Psoas muscle (tissue), 8 donors: ENCODE data around the gene PASK. TPM values are rescaled to one million over a fixed set of nuclear protein-coding genes. Genes with fewer than 3 reads are reported as not detected.

Source experiments
- ATAC-seq, 4 donors: fragments of 200-7000 bp; cut with Tn5 transposase; one replicate each; pipeline ENCODE4 v1.9.1; 2020; ENCODE audit warnings: moderate library complexity in 3 of 4, mild to moderate bottlenecking in 2 of 4
- DNase-seq, 2 donors: peaks; one replicate each; pipeline ENCODE4 v3.0.0-alpha.2; 2020
- H3K27ac ChIP-seq: fragments of 200-600 bp; one replicate; pipeline ENCODE4 v1.8.0; 2022
- H3K27me3 ChIP-seq, 3 donors: fragments of 200-600 bp in 1 of 3; one replicate each; pipeline versions ENCODE4 v1.6.1 to v1.8.0; 2013 to 2022; ENCODE audit warnings: low read length in 2 of 3, mild to moderate bottlenecking in 2 of 3, moderate library complexity in 1 of 3; ENCODE audit not compliant: insufficient read depth in 3 of 3
- H3K36me3 ChIP-seq, 2 donors: fragments of 200-600 bp in 1 of 2; one replicate each; pipeline versions ENCODE4 v1.6.1 to v1.8.0; 2013 to 2022; ENCODE audit warnings: low read depth in 1 of 2, mild to moderate bottlenecking in 1 of 2, moderate library complexity in 1 of 2; ENCODE audit not compliant: insufficient read depth in 1 of 2
- H3K4me1 ChIP-seq: fragments of 200-600 bp; one replicate; pipeline ENCODE4 v1.8.0; 2022
- H3K4me3 ChIP-seq: fragments of 200-600 bp; one replicate; pipeline ENCODE4 v1.8.0; 2022; ENCODE audit warnings: mild to moderate bottlenecking
- H3K9me3 ChIP-seq: fragments of 200-600 bp; one replicate; pipeline ENCODE4 v1.8.0; 2022
- WGBS, 3 donors: extraction: QIAGEN DNeasy Blood & Tissue Kit; methylation state at CpG; one replicate each; pipeline versions ENCODE4 v1.1.6 to v1.1.7; 2013; 5-methylcytosine and 5-hydroxymethylcytosine counted together
- intact Hi-C, 2 donors: fragments of 100-400 bp; cut with DNase I; formaldehyde crosslinking; loops; one replicate each; pipeline versions ENCODE4 v1.11.0 to v1.14.2; 2022
- polyA plus RNA-seq, 3 donors: library from polyadenylated mRNA; stranded (reverse); fragments of 200-250 nt; gene quantifications; one replicate each; pipeline ENCODE4 v1.2.3, GENCODE V29; 2013
- total RNA-seq, 4 donors: library from RNA; stranded (reverse); fragmentation: NEBNext Ultra II Directional in 2 of 4; extraction: Animal tissue kit (Norgen Biotek cat#: 25700) in 2 of 4; gene quantifications; one replicate each; pipeline versions ENCODE4 v1.2.1 to v1.2.4, GENCODE V29; 2021 to 2023
- TF ChIP-seq, protein P1 (sequence below): fragments of 200-600 bp; IDR thresholded peaks from one replicate; pipeline ENCODE4 v1.8.0; 2022; ENCODE audit warnings: antibody characterized with exemption
- donor health status: healthy with polysubstance abuse.
- donor health status: DM: no; HTN: no; CAD: no; lungs with moderate emphysema.
- donor health status: Bipolar disorder and iron deficiency.
- donor health status: healthy.
- donor health status: DM: yes; HTN: yes; CAD: no.
- donor health status: DM: no; HTN: no; CAD: no.
- donor health status: DM: no; HTN: no; CAD: no.
- donor health status: DM: yes; HTN: yes; CAD: no.

PASK gene
- total and polyA plus RNA-seq, 7 donors, result 0.41 to 1.9 (median 0.95) TPM

DNA sequence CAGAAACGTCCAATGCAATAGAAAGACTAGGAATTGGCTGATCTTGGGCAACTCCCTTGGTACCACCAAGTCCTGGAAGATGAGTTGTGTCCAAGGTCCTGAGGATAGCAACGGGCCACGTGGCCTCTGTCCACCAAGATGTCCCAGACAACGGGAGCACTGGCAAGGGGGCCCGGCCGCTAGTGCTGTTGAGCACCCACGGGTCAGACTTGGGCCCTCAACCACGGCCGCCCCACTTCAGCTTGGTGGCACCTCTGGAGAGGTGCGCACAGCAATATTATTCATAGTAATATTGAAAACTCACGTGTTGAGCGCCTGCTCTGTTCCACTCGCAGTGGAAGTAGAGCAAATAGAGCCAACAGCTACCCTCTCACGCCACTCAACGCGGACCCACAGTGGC lies 19.0 kb downstream of the PASK start:
- no peak overlapping the region for H3K4me3 ChIP-seq
- H3K27ac ChIP-seq, result no peak overlapping the region
- H3K27me3 ChIP-seq, result no peaks in the 10 kb centered on the region
- 91 to 93% (median 92%) methylated on average over 16 of the region's 16 CpGs for WGBS, 3 donors
- TF ChIP-seq, protein P1, sequence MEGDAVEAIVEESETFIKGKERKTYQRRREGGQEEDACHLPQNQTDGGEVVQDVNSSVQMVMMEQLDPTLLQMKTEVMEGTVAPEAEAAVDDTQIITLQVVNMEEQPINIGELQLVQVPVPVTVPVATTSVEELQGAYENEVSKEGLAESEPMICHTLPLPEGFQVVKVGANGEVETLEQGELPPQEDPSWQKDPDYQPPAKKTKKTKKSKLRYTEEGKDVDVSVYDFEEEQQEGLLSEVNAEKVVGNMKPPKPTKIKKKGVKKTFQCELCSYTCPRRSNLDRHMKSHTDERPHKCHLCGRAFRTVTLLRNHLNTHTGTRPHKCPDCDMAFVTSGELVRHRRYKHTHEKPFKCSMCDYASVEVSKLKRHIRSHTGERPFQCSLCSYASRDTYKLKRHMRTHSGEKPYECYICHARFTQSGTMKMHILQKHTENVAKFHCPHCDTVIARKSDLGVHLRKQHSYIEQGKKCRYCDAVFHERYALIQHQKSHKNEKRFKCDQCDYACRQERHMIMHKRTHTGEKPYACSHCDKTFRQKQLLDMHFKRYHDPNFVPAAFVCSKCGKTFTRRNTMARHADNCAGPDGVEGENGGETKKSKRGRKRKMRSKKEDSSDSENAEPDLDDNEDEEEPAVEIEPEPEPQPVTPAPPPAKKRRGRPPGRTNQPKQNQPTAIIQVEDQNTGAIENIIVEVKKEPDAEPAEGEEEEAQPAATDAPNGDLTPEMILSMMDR, result no peak
- H3K4me1 ChIP-seq, result no peaks in the 10 kb centered on the region
- peak in 1 of 2 donors; percentile 38 for DNase-seq
- no peaks in the 10 kb centered on the region for H3K36me3 ChIP-seq
- ATAC-seq, result no peak
- H3K9me3 ChIP-seq, result no peaks in the 10 kb centered on the region
- intact Hi-C loops, result no loop called here

DNA sequence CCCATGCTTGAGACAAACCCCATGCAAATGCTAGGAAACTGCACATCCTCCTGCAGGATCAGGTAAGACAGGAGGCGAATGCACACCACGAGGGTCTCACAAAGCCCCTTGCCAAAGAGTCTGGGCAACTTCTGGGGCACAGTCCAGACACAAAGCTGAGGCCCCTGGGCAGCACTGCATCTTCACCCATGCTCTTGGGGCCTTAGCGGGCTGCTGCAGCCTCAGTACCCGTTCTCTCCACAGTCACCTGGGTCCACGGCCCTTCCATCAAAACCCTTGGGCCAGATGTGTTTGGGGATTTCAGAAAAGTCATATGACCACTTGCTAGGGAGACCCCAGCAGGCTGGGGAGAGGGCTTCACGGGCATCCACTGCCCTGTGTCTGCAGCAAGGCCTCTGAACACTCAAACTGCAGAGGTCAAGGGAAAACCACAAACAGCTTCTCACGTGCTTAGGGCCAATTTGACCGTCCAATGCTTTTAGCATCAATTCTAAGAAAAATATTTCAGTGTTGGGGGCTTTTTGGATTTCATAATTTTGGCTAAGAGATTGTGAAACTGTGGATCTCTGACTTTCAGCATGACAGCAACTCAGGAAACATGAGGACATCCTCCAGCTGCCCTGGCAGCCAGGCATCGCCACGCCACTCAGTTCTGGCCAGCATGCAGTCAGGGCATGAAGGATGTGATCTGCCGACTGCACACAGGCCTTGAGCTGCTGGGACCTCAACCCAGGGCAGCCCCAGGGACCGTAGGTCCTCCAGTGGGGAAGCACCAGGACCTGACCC lies 20.0 kb downstream of the PASK start:
- TF ChIP-seq, protein P1, result no peak
- Histone ChIP-seq H3K4me1 (no peaks in the 10 kb centered on the region), H3K27me3 (no peaks in the 10 kb centered on the region), H3K36me3 (no peaks in the 10 kb centered on the region), H3K9me3 (no peaks in the 10 kb centered on the region), H3K27ac (no peak overlapping the region), H3K4me3 (no peak overlapping the region)
- DNase-seq (peak in 1 of 2 donors; percentile 44), ATAC-seq (no peak)
- intact Hi-C loops, result no loop called here
- 68 to 80% (median 72%) methylated on average over 12 of the region's 12 CpGs for WGBS, 3 donors

DNA sequence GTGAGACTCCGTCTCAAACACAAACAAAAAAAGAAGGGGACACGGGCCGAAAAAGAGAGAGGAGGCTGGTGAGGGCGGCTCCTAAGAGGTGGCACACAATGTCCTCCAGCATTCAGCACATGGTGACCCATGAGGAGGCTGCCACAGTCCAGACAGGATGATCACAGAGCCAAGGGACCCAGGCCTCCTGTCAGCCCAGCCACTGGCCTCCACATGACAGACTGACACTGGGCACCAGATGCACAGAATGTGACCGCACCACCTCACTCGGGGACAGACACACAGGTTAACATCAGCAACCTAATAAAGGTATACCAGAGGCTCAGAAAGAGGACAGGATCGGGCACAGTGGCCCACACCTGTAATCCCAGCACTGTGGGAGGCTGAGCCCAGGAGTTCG lies 21.0 kb downstream of the PASK start:
- ATAC-seq, result no peak
- intact Hi-C loops, result no loop called here
- no peaks in the 10 kb centered on the region for H3K36me3 ChIP-seq
- no peak overlapping the region for H3K27ac ChIP-seq
- H3K4me1 ChIP-seq, result no peaks in the 10 kb centered on the region
- DNase-seq, result peak in 1 of 2 donors; percentile 6
- 95 to 97% (median 96%) methylated on average over 8 of the region's 8 CpGs for WGBS, 3 donors
- no peaks in the 10 kb centered on the region for H3K27me3 ChIP-seq
- no peak overlapping the region for H3K4me3 ChIP-seq
- no peaks in the 10 kb centered on the region for H3K9me3 ChIP-seq
- TF ChIP-seq, protein P1, result no peak

DNA sequence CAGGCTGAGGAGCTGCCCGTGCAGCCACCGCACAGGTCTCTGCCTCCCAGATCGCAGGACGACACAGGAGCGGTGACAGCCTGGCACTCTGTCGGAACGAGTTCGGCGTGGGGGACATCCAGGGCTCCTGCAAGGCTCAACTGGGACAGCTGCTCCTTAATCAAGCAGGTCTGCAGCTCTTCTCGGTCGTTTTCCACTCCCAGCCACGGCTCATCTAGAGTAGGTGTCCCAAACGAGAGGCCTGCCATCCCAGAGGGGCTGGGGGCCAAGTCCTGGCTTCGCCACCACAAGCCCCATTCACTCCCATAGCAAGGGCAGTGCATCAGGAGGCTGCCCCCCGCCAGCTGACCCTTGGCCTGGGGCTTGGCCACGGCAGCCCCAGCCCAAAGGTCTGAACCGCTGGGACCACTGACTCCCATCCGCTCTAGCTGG lies 22.5 kb downstream of the PASK start:
- ATAC-seq (no peak), DNase-seq (peak in 1 of 2 donors; percentile 39)
- Histone ChIP-seq H3K27me3 (no peaks in the 10 kb centered on the region), H3K4me1 (no peaks in the 10 kb centered on the region), H3K36me3 (no peaks in the 10 kb centered on the region), H3K27ac (no peak overlapping the region), H3K4me3 (no peak overlapping the region), H3K9me3 (no peaks in the 10 kb centered on the region)
- TF ChIP-seq, protein P1, result no peak
- WGBS, 3 donors, result 95 to 97% (median 97%) methylated on average over 18 of the region's 18 CpGs
- intact Hi-C loops, result no loop called here

DNA sequence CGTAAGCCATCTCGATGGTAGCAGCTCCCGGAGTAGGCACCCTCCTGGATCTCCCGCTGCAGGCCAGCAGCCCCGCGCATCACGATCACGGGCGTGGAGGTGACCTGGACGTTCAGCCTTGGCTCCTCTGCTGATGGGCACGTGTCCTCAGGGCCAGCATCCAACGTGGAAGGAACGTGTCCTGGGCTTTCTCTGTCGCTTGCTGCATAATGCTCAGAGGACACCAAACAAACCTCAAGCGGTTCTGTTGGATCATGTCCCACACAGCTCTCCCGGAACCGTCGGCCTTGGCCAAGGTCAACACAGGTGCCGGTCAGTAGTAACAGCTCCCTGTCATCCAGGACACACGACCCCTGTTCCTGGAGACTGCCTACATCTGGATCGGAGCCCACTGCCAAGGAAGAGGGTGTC lies 23.1 kb downstream of the PASK start:
- Histone ChIP-seq H3K27me3 (no peaks in the 10 kb centered on the region), H3K27ac (no peak overlapping the region), H3K36me3 (no peaks in the 10 kb centered on the region), H3K4me1 (no peaks in the 10 kb centered on the region), H3K9me3 (no peaks in the 10 kb centered on the region), H3K4me3 (no peak overlapping the region)
- peak in 1 of 2 donors; percentile 28 for DNase-seq
- intact Hi-C loops, result no loop called here
- 81 to 86% (median 84%) methylated on average over 21 of the region's 21 CpGs for WGBS, 3 donors
- TF ChIP-seq, protein P1, result no peak
- ATAC-seq, result no peak
